GM10266 (cell line): ENCODE data around the gene WHRN.

Experiments
- DNase-seq: peaks from one replicate; pipeline ENCODE4 v3.0.0; 2012; ENCODE audit errors: extremely low spot score
- TF ChIP-seq, protein P1 (sequence below): IDR thresholded peaks from 2 replicates; pipeline ENCODE4 v1.5.1; 2012; ENCODE audit warnings: mild to moderate bottlenecking, low read depth; ENCODE audit not compliant: control insufficient read depth, insufficient read depth; ENCODE audit errors: missing control alignments

Gene WHRN

DNA sequence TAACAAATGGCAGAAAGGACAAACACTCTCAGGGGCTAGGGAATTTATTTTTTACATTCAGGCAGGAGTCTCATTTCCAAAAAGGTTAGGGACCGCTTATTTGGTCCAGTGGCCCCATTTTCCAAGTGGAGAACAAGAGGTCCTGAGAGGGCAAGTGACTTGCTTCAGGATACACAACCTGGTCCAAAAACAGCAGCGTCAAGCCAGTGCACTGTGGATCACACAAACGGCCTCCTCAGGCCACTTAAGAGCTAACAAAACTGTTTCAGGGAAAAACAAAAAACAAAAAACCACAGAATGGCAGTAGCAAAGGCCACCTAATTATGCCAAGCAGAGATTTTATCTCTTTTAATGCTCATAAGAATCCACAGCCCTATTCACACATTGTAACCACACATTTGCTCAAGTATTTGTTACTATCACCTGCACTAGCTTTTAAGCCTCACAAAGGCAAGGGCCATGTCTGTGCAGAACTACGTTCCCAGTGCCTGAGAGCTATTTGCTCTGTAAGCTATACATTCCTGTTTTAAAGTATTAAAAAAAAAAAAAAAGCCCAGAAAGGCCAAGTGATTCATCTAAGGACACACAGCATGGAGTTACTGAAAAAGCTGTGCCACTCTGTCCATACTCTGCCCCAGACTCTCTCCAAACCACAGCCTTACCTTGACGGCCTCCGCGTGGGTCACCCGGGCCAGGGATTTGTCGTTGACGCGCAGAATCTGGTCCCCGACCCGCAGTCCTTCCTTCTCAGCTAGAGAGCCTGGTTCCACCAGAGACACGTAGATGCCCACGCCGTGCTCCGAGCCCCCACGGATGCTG is 1.5 kb downstream of the WHRN start:
- DNase-seq, result no peak
- TF ChIP-seq, protein P1, sequence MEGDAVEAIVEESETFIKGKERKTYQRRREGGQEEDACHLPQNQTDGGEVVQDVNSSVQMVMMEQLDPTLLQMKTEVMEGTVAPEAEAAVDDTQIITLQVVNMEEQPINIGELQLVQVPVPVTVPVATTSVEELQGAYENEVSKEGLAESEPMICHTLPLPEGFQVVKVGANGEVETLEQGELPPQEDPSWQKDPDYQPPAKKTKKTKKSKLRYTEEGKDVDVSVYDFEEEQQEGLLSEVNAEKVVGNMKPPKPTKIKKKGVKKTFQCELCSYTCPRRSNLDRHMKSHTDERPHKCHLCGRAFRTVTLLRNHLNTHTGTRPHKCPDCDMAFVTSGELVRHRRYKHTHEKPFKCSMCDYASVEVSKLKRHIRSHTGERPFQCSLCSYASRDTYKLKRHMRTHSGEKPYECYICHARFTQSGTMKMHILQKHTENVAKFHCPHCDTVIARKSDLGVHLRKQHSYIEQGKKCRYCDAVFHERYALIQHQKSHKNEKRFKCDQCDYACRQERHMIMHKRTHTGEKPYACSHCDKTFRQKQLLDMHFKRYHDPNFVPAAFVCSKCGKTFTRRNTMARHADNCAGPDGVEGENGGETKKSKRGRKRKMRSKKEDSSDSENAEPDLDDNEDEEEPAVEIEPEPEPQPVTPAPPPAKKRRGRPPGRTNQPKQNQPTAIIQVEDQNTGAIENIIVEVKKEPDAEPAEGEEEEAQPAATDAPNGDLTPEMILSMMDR, result no peak

DNA sequence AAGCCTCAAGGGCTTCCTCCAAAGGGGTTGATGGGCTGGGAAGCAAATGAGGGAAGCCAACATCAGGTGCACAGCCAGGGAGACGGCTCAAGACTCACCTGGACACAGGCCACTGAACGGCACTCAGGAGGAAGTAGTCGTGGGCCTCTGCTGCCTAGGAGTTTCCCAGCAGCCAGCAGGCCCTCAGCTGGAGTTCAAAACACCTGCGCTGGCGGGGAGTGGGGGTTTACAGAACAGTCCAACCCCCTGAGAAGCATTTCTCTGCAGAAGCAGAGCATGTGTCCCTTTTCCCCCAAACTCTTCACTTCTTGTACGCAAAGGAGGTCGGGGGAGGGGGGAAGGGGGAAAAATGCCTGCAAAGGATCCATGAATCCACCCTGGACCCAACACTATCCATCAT is 2.3 kb downstream of the WHRN start:
- DNase-seq, result peak; percentile 39
- TF ChIP-seq, protein P1, result no peak

- peak; percentile 35 for DNase-seq
- TF ChIP-seq, protein P1, result no peak
Observed at GRCh38 chr9:114501796-114502682, 3.2 kb downstream of the WHRN start.

DNA sequence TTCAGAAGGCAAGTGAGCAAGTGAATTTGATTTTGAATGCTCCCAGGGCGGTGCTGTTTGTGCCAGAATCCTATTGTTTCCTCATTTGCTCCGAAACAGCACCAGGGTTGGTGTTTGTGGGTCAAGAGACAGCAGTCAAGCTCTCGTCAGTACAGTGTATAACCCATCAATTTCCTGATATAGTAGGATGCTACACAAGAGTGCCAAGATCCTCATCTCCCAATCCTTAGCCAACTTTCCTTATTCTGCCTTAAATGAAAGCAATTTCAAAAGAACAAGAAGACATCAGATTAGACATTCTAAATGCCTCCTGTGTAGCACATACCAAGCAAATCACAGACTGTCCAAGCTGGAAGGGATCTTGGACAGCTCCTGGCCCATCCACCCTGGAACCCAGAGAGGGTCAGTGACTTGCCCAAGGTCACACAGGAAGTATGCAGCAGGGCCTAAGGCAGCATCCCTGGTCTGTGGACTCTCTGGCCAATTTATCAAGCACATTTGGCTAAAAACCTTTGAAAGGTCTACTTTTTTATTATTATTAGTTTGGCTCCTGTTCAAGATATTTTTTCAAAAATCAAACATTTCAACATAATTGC is 4.5 kb downstream of the WHRN start:
- no peak for DNase-seq
- TF ChIP-seq, protein P1, result no peak

DNA sequence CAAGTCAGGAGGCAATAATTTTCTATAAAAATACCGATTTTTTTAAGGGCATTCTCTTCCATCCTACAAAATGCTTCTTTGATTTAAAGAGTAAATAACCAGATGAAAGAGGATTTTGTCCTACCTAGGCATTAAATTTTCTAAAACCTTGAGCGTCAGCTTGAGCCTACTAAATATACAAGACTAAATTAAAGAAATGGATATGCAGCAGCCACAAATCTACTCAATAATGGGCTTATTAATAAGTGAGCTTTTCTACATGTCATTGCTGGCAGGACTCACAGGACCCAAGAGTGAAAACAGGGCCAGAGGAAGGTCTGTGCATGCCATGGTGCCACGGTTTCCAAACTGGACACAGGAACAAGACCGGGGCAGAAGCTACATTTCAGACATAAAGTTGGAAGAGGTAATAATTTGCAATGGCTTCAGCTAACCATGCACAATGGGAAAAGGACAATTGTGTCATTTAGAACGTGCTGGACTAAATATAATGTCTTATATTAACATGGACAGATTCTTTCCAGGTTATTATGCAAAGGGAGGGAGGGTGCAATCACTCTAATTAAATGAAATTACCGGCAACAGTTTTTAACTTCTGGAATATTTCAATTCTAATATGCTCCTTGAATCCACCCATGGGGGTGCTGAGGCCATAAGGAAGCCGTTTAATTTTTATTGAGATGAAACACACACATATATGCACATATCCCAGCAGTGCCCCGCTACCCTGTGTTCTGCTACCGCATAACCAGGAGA is 5.2 kb downstream of the WHRN start:
- no peak for DNase-seq
- TF ChIP-seq, protein P1, result no peak

- no peak for DNase-seq
Observed at GRCh38 chr9:114499528-114499927, 5.7 kb downstream of the WHRN start.

More at GRCh38 chr9:114499528-114499927, 5.7 kb downstream of the WHRN start:
- TF ChIP-seq, protein P1, result no peak
